Measurements from ENCODE around the gene SIGLEC7.
"Not testable (repeated sequence)": the region's sequence is repeated elsewhere in the genome, so short reads cannot be mapped to it uniquely, and the experiment has no call there.

The SIGLEC7 gene

DNA sequence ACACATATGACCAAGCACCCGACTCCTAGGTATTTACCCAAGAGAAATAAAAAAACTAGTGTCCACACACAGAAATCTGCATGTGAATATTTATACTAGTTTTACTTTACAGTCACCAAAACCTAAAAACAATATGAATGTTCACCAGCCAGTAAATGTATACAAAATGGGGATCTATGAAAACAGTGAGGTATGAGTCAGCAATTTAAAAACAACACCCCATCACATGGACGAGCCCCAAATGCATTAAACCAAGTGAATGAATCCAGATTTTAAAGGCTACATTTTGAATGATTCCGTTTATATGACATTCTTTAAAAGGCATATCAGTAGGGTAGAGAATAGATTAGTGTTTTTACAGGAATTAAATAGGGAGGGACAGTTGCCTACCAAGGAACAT is 22.1 kb downstream of the SIGLEC7 start:
- no peak overlapping the region for H3K4me3 ChIP-seq (ENCODE audit: low read depth, low read length)
- ChIA-PET POLR2A (no interaction called here), CTCF (no interaction called here)
- DNase-seq (ENCODE audit: low read depth, low spot score): no peak
- TF ChIP-seq, protein P1, sequence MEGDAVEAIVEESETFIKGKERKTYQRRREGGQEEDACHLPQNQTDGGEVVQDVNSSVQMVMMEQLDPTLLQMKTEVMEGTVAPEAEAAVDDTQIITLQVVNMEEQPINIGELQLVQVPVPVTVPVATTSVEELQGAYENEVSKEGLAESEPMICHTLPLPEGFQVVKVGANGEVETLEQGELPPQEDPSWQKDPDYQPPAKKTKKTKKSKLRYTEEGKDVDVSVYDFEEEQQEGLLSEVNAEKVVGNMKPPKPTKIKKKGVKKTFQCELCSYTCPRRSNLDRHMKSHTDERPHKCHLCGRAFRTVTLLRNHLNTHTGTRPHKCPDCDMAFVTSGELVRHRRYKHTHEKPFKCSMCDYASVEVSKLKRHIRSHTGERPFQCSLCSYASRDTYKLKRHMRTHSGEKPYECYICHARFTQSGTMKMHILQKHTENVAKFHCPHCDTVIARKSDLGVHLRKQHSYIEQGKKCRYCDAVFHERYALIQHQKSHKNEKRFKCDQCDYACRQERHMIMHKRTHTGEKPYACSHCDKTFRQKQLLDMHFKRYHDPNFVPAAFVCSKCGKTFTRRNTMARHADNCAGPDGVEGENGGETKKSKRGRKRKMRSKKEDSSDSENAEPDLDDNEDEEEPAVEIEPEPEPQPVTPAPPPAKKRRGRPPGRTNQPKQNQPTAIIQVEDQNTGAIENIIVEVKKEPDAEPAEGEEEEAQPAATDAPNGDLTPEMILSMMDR (IDR thresholded peaks at IDR 0.05; ENCODE audit: insufficient read depth, low read length, missing control alignments): no peak

GRCh38 chr19:51166846-51167490 is 24.9 kb downstream of the SIGLEC7 start:
- no peak overlapping the region for H3K4me3 ChIP-seq (ENCODE audit: low read depth, low read length)
- DNase-seq (ENCODE audit: low read depth, low spot score): no peak
- POLR2A ChIA-PET: no interaction called here
- TF ChIP-seq, protein P1 (IDR thresholded peaks at IDR 0.05; ENCODE audit: insufficient read depth, low read length, missing control alignments): no peak
- CTCF ChIA-PET: no interaction called here

GRCh38 chr19:51168564-51169282 is 26.6 kb downstream of the SIGLEC7 start:
- ChIA-PET POLR2A (no interaction called here), CTCF (interaction anchor here (1.6 to 2.9 kb wide), 3 partner anchors 10 to 148 kb away, joined by 8 to 13 read pairs (median 9); no protein-coding TSS in a partner anchor)
- DNase-seq (ENCODE audit: low read depth, low spot score): no peak
- TF ChIP-seq, protein P1 (IDR thresholded peaks at IDR 0.05; ENCODE audit: insufficient read depth, low read length, missing control alignments): no peak
- no peak overlapping the region for H3K4me3 ChIP-seq (ENCODE audit: low read depth, low read length)

DNA sequence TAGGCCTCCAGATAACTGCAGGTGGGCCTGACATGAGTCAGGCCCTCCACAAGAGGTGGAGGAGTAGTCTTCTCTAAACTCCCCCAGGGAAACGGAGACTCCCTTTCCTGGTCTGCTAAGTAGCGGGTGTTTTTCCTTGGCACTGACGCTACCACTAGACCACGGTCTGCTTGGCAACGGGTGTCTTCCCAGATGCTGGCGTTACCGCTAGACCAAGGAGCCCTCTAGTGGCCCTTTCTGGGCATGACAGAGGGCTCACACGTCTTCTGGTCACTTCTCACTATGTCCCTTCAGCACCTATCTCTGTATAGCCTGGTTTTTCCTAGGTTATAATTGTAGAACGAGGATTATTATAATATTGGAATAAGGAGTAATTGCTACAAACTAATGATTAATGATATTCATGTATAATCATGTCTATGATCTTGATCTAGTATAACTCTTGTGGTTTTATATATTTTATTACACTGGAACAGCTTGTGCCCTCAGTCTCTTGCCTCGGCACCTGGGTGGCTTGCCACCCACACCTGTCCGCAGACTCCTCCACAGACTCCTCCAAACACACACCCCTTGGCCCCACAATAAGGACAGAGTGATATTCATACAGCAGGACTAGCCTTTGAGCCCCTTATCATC is 27.3 kb downstream of the SIGLEC7 start:
- H3K4me3 ChIP-seq (ENCODE audit: low read depth, low read length); POLR2A ChIA-PET: not testable (repeated sequence)
- peak; percentile 4 for DNase-seq (ENCODE audit: low read depth, low spot score)
- TF ChIP-seq, protein P1 (IDR thresholded peaks at IDR 0.05; ENCODE audit: insufficient read depth, low read length, missing control alignments): peak; percentile 72
- CTCF ChIA-PET: interaction anchor here (2.7 to 2.9 kb wide), 2 partner anchors 11 to 149 kb away, joined by 8 to 13 read pairs; no protein-coding TSS in a partner anchor

- CTCF ChIA-PET: no interaction called here
- no peak overlapping the region for H3K4me3 ChIP-seq (ENCODE audit: low read depth, low read length)
- TF ChIP-seq, protein P1 (IDR thresholded peaks at IDR 0.05; ENCODE audit: insufficient read depth, low read length, missing control alignments): no peak
- POLR2A ChIA-PET: no interaction called here
- no peak for DNase-seq (ENCODE audit: low read depth, low spot score)
Measured at GRCh38 chr19:51172223-51172622, 30.1 kb downstream of the SIGLEC7 start.

DNA sequence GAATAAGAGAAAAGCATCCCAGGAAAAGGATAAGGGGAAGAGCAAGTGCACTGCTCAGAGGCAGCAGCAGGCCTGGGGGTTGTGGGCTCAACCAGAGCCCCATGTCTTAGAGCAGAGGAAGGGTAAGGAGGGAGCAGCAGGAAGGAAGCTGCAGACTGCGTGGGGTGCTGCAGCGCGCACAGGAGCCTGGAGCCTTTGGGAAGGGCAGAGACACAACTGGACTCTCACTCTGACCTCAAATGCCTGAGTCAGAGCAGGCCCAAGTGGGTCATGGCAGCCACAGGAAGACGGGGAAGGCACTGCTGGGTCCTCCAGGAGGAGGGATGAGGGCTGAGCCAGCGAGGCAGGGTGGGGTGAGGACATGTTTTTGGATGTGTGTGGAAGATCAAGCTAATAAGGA is 31.6 kb downstream of the SIGLEC7 start:
- ChIA-PET CTCF (interaction anchor here (0.9 kb wide), 1 partner anchor 15 kb away, joined by 3 read pairs; no protein-coding TSS in a partner anchor), POLR2A (no interaction called here)
- DNase-seq (ENCODE audit: low read depth, low spot score): no peak
- H3K4me3 ChIP-seq (ENCODE audit: low read depth, low read length): no peak overlapping the region
- TF ChIP-seq, protein P1 (IDR thresholded peaks at IDR 0.05; ENCODE audit: insufficient read depth, low read length, missing control alignments): no peak
